Body of pancreas (tissue), 4 donors: ENCODE data around the gene FN3K.

Source experiments
- CTCF ChIP-seq, 7 experiments: fragments of 450-650 bp in 4 of 7; fragments of 200-600 bp in 3 of 7; sonication (generic) in 3 of 7; IDR thresholded peaks; one replicate each; pipeline ENCODE4 v1.5.1; 2016 to 2019; ENCODE audit warnings: antibody characterized with exemption in 7 of 7
- POLR2A ChIP-seq, 3 donors: fragments of 450-650 bp; IDR thresholded peaks; one replicate each; pipeline ENCODE4 v1.6.1; 2016; ENCODE audit warnings: antibody characterized with exemption in 3 of 3, mild to moderate bottlenecking in 2 of 3

DNA sequence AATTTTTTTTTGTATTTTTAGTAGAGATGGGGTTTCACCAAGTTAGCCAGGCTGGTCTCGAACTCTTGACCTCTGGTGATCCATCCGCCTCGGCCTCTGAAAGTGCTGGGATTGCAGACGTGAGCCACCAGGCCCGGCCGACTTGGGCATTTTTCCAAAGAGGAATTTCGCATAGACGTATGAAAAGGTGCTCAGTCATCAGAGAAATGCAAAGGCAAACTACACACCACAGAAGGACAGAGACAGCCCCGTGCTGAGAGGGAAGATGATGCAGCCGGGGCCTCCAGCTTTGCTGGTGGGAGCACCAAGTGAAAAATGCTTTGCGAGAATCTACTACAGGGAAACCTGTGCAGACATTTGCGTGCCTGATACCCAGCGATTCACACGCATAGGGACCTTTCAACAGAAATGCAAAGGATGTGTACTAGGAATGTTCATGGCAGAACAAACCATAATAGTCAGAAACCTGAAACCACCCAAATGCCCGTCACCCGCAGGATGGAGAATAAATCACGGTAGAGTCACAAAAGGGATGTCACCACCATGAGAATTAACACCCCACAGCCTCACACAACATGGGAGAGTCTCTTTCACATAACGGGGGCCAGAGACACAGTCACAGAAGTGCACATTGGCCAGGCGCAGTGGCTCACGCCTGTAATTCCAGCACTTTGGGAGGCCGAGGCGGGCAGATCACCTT lies 42.1 kb upstream of the FN3K start:
- TF ChIP-seq POLR2A (IDR thresholded peaks at IDR 0.05), result no peak
- no peak for TF ChIP-seq CTCF (IDR thresholded peaks at IDR 0.05)
